Measurements from ENCODE around the gene DCLRE1C.
"Not testable (repeated sequence)": the region's sequence is repeated elsewhere in the genome, so short reads cannot be mapped to it uniquely, and the experiment has no call there.

DCLRE1C gene

GRCh38 chr10:14878266-14879123, 75.4 kb downstream of the DCLRE1C start, which contains the start of gene SUV39H2:
TSS of gene SUV39H2 (plus strand) at chr10:14878866. CDS start at chr10:14878889, 23 bp downstream.
- H3K9me3 ChIP-seq (ENCODE audit: insufficient read depth, low read depth, low read length), result no peaks in the 10 kb centered on the region
- peaks cover 17% of the 10 kb centered on the region for H3K4me1 ChIP-seq (ENCODE audit: insufficient read depth, low read length)
- H3K27me3 ChIP-seq (ENCODE audit: insufficient read depth, low read length), result no peaks in the 10 kb centered on the region
- H3K9ac ChIP-seq (ENCODE audit: low read depth, low read length), result peak within 1 kb of the TSS; percentile 99
- H3K36me3 ChIP-seq (ENCODE audit: insufficient read depth, low read depth, low read length), result peaks cover 16% of the 10 kb centered on the region
- peak within 1 kb of the TSS; percentile 83 for H3K4me3 ChIP-seq (ENCODE audit: low read length)
- peak within 1 kb of the TSS; percentile 94 for H3K27ac ChIP-seq (ENCODE audit: low read length)

- H3K4me1 ChIP-seq (ENCODE audit: insufficient read depth, low read length), result peaks cover 17% of the 10 kb centered on the region
- H3K27ac ChIP-seq (ENCODE audit: low read length), result no peak overlapping the region
- H3K27me3 ChIP-seq (ENCODE audit: insufficient read depth, low read length), result no peaks in the 10 kb centered on the region
- peak overlapping the region; percentile 83 for H3K4me3 ChIP-seq (ENCODE audit: low read length)
- H3K9ac ChIP-seq (ENCODE audit: low read depth, low read length), result peak overlapping the region; percentile 99; the same call in 1 of the 2 replicates
- H3K9me3 ChIP-seq (ENCODE audit: insufficient read depth, low read depth, low read length), result no peaks in the 10 kb centered on the region
- peaks cover 14% of the 10 kb centered on the region; the same call in 1 of the 2 replicates for H3K36me3 ChIP-seq (ENCODE audit: insufficient read depth, low read depth, low read length)
Observed at GRCh38 chr10:14876764-14877163, 77.1 kb downstream of the DCLRE1C start.

GRCh38 chr10:14875941-14876340, 78.0 kb downstream of the DCLRE1C start:
- H3K9ac ChIP-seq (ENCODE audit: low read depth, low read length), result no peak overlapping the region
- H3K9me3 ChIP-seq (ENCODE audit: insufficient read depth, low read depth, low read length), result no peaks in the 10 kb centered on the region
- H3K4me3 ChIP-seq (ENCODE audit: low read length), result no peak overlapping the region
- H3K27ac ChIP-seq (ENCODE audit: low read length), result no peak overlapping the region
- H3K27me3 ChIP-seq (ENCODE audit: insufficient read depth, low read length), result no peaks in the 10 kb centered on the region
- H3K36me3 ChIP-seq (ENCODE audit: insufficient read depth, low read depth, low read length), result peaks cover 14% of the 10 kb centered on the region
- H3K4me1 ChIP-seq (ENCODE audit: insufficient read depth, low read length), result peaks cover 17% of the 10 kb centered on the region

- Histone ChIP-seq H3K4me1 (ENCODE audit: insufficient read depth, low read length) (peaks cover 13% of the 10 kb centered on the region), H3K4me3 (ENCODE audit: low read length) (no peak overlapping the region), H3K9me3 (ENCODE audit: insufficient read depth, low read depth, low read length) (no peaks in the 10 kb centered on the region), H3K36me3 (ENCODE audit: insufficient read depth, low read depth, low read length) (peaks cover 42% of the 10 kb centered on the region), H3K27me3 (ENCODE audit: insufficient read depth, low read length) (no peaks in the 10 kb centered on the region), H3K9ac (ENCODE audit: low read depth, low read length) (no peak overlapping the region), H3K27ac (ENCODE audit: low read length) (no peak overlapping the region)
Observed at GRCh38 chr10:14873090-14873760, 80.7 kb downstream of the DCLRE1C start.

GRCh38 chr10:14864871-14865270, 89.0 kb downstream of the DCLRE1C start:
- H3K9me3 ChIP-seq (ENCODE audit: insufficient read depth, low read depth, low read length); H3K27me3 ChIP-seq (ENCODE audit: insufficient read depth, low read length); H3K27ac ChIP-seq (ENCODE audit: low read length); H3K4me3 ChIP-seq (ENCODE audit: low read length); H3K4me1 ChIP-seq (ENCODE audit: insufficient read depth, low read length); H3K9ac ChIP-seq (ENCODE audit: low read depth, low read length): not testable (repeated sequence)
- H3K36me3 ChIP-seq (ENCODE audit: insufficient read depth, low read depth, low read length), result peaks cover 49% of the 10 kb centered on the region

- H3K27ac ChIP-seq (ENCODE audit: low read length); H3K4me3 ChIP-seq (ENCODE audit: low read length); H3K9ac ChIP-seq (ENCODE audit: low read depth, low read length); H3K9me3 ChIP-seq (ENCODE audit: insufficient read depth, low read depth, low read length); H3K27me3 ChIP-seq (ENCODE audit: insufficient read depth, low read length); H3K4me1 ChIP-seq (ENCODE audit: insufficient read depth, low read length): not testable (repeated sequence)
- H3K36me3 ChIP-seq (ENCODE audit: insufficient read depth, low read depth, low read length), result peaks cover 49% of the 10 kb centered on the region
Observed at GRCh38 chr10:14864466-14864865, 89.4 kb downstream of the DCLRE1C start.

- no peak overlapping the region for H3K4me3 ChIP-seq (ENCODE audit: low read length)
- peaks cover 48% of the 10 kb centered on the region for H3K36me3 ChIP-seq (ENCODE audit: insufficient read depth, low read depth, low read length)
- H3K27ac ChIP-seq (ENCODE audit: low read length), result no peak overlapping the region
- no peaks in the 10 kb centered on the region for H3K27me3 ChIP-seq (ENCODE audit: insufficient read depth, low read length)
- H3K4me1 ChIP-seq (ENCODE audit: insufficient read depth, low read length), result no peaks in the 10 kb centered on the region
- no peaks in the 10 kb centered on the region for H3K9me3 ChIP-seq (ENCODE audit: insufficient read depth, low read depth, low read length)
- H3K9ac ChIP-seq (ENCODE audit: low read depth, low read length), result no peak overlapping the region
Observed at GRCh38 chr10:14860791-14861190, 93.1 kb downstream of the DCLRE1C start.

- H3K4me1 ChIP-seq (ENCODE audit: insufficient read depth, low read length), result no peaks in the 10 kb centered on the region
- no peak overlapping the region for H3K9ac ChIP-seq (ENCODE audit: low read depth, low read length)
- H3K27ac ChIP-seq (ENCODE audit: low read length), result no peak overlapping the region
- H3K27me3 ChIP-seq (ENCODE audit: insufficient read depth, low read length), result no peaks in the 10 kb centered on the region
- peaks cover 56% of the 10 kb centered on the region for H3K36me3 ChIP-seq (ENCODE audit: insufficient read depth, low read depth, low read length)
- H3K4me3 ChIP-seq (ENCODE audit: low read length), result no peak overlapping the region
- no peaks in the 10 kb centered on the region for H3K9me3 ChIP-seq (ENCODE audit: insufficient read depth, low read depth, low read length)
Observed at GRCh38 chr10:14859775-14860174, 94.1 kb downstream of the DCLRE1C start.

- no peaks in the 10 kb centered on the region for H3K9me3 ChIP-seq (ENCODE audit: insufficient read depth, low read depth, low read length)
- no peak overlapping the region for H3K9ac ChIP-seq (ENCODE audit: low read depth, low read length)
- H3K36me3 ChIP-seq (ENCODE audit: insufficient read depth, low read depth, low read length), result peaks cover 63% of the 10 kb centered on the region
- no peaks in the 10 kb centered on the region for H3K27me3 ChIP-seq (ENCODE audit: insufficient read depth, low read length)
- H3K4me3 ChIP-seq (ENCODE audit: low read length), result no peak overlapping the region
- H3K4me1 ChIP-seq (ENCODE audit: insufficient read depth, low read length), result no peaks in the 10 kb centered on the region
- no peak overlapping the region for H3K27ac ChIP-seq (ENCODE audit: low read length)
Observed at GRCh38 chr10:14859043-14859442, 94.9 kb downstream of the DCLRE1C start.

- no peak overlapping the region for H3K27ac ChIP-seq (ENCODE audit: low read length)
- H3K9me3 ChIP-seq (ENCODE audit: insufficient read depth, low read depth, low read length), result no peaks in the 10 kb centered on the region
- no peaks in the 10 kb centered on the region for H3K4me1 ChIP-seq (ENCODE audit: insufficient read depth, low read length)
- no peak overlapping the region for H3K9ac ChIP-seq (ENCODE audit: low read depth, low read length)
- no peaks in the 10 kb centered on the region for H3K27me3 ChIP-seq (ENCODE audit: insufficient read depth, low read length)
- H3K4me3 ChIP-seq (ENCODE audit: low read length), result no peak overlapping the region
- peaks cover 65% of the 10 kb centered on the region for H3K36me3 ChIP-seq (ENCODE audit: insufficient read depth, low read depth, low read length)
Observed at GRCh38 chr10:14858338-14858960, 95.4 kb downstream of the DCLRE1C start.

- Histone ChIP-seq H3K27me3 (ENCODE audit: insufficient read depth, low read length) (no peaks in the 10 kb centered on the region), H3K9me3 (ENCODE audit: insufficient read depth, low read depth, low read length) (no peaks in the 10 kb centered on the region), H3K4me3 (ENCODE audit: low read length) (no peak overlapping the region), H3K4me1 (ENCODE audit: insufficient read depth, low read length) (no peaks in the 10 kb centered on the region), H3K9ac (ENCODE audit: low read depth, low read length) (no peak overlapping the region), H3K27ac (ENCODE audit: low read length) (no peak overlapping the region), H3K36me3 (ENCODE audit: insufficient read depth, low read depth, low read length) (peaks cover 85% of the 10 kb centered on the region)
Observed at GRCh38 chr10:14855453-14855852, 98.4 kb downstream of the DCLRE1C start.
